Stimulated activated CD4-positive, alpha-beta T cell treated with anti-CD3 and anti-CD28 coated beads, Interleukin-1b, Interleukin-23, amount 100 ng/mL, for 24 hours (primary cell): Measurements from ENCODE around the gene THAP8.
A peak's percentile ranks its signal among the peaks of the same experiment; 100 is the strongest.
"Not testable (repeated sequence)": the region's sequence is repeated elsewhere in the genome, so short reads cannot be mapped to it uniquely, and the experiment has no call there.

ENCODE experiments used
- DNase-seq, 4 experiments: peaks; one replicate each; pipeline ENCODE4 v3.0.0-alpha.2; 2020; ENCODE audit warnings: low read depth in 4 of 4, low spot score in 1 of 4

Gene THAP8

GRCh38 chr19:36068810-36069499 is 14.9 kb upstream of the THAP8 start:
- DNase-seq = not testable (repeated sequence)

- no peak for DNase-seq
Observed at GRCh38 chr19:36067681-36068080, 13.6 kb upstream of the THAP8 start.

DNA sequence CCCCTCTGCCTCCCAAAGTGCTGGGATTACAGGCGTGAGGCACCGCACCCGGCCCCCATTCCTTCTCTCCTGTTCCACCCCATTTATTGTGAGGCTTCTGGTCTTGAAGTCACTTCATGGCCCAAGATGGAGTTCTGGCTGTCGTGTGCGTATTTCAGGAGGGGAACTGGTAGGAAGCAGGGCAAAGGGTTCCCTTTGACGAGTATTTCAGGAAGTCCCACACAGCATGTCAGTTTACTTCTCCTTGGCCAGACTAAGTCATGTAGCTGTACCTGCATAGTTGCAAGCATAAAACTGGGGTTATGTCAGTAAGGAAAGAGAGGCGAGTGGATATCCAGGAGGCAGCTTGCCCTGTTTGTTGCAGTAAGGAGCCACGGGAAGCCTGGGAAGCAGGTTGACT is 10.7 kb upstream of the THAP8 start:
- DNase-seq = no peak

- DNase-seq = no peak
Observed at GRCh38 chr19:36061367-36061766, 7.3 kb upstream of the THAP8 start.

DNA sequence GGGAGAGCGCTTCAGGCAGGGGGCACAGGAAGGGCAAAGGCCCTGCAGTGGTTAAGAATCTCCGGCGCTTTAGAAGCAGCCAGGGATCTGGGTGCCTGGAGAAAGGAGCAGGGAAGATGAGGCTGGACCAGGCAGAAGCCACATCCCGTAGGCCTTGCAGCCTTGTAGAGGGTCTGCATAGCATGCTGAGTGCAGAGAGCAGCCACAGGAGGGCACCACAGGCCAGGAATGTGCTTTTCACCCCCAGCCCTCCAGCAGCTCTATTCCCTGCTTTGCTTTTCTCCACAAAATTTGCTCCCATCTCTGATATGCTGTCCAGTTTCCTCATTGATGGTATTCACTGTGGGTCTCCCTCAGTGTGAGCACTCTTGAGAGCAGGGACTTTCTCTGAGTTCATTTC is 6.3 kb upstream of the THAP8 start:
- DNase-seq = no peak

DNA sequence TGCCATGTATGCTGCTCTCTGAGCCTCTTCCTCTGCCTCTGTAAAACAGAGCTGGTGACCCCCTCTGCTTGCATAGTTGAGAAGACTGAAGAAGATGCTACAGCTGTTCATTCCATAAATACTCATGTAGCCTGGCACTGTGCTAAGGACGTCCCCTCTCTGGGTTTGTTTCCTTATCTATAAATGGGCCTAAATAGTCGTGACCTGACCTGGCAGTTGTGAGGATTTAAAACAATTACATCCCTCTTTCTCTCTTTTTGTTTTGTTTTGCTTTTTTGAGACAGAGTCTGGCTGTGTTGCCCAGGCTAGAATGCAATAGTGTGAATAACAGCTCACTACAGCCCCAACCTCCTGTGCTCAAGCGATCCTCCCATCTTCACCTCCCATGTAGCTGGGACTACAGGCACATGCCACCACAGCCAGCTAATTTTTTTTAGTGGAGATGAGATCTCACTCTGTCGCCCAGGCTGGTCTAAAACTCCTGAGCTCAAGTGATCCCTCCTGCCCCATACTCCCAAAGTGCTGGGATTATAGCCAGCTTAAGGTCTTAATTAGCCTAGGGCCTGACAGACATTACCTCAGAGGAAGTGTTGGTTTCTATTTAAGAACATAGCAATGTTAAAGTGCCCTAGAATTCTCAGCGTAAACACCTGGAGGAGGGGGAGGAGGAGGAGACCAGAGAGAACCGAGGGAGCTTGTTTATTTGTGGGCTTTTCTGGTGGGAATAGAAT is 5.3 kb upstream of the THAP8 start:
- DNase-seq = no peak

DNA sequence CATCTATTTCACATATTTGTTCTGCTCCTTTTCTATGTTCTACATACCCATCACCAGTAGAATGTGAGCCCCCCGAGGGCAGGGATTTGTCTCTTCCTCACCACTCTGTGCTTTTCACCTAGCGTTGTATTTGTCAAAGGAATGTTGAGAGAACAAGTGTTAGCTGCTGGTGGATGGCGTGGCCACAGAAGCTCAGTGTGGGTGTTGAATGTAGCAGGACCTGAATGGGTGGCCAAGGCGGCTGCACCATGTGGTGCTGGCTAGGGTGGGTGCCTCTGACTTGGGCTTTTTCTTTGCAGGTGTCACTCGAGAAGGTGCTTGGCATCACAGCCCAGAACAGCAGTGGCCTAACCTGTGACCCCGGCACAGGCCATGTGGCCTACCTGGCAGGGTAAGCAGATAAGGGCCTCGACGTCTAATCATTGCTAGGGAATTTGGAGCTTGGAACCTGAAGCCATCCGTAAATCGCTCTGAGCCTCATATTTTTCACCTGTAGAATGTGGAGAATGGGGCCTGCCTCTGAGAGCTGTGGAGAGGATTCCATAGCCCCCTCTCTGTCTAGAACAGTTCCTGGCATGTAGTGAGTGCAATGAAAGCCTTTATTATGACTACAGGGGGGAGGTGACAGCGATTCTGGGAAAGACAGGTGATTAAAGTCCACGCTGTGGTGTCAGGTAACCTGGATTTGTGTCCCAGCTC is 4.5 kb upstream of the THAP8 start:
- no peak for DNase-seq

DNA sequence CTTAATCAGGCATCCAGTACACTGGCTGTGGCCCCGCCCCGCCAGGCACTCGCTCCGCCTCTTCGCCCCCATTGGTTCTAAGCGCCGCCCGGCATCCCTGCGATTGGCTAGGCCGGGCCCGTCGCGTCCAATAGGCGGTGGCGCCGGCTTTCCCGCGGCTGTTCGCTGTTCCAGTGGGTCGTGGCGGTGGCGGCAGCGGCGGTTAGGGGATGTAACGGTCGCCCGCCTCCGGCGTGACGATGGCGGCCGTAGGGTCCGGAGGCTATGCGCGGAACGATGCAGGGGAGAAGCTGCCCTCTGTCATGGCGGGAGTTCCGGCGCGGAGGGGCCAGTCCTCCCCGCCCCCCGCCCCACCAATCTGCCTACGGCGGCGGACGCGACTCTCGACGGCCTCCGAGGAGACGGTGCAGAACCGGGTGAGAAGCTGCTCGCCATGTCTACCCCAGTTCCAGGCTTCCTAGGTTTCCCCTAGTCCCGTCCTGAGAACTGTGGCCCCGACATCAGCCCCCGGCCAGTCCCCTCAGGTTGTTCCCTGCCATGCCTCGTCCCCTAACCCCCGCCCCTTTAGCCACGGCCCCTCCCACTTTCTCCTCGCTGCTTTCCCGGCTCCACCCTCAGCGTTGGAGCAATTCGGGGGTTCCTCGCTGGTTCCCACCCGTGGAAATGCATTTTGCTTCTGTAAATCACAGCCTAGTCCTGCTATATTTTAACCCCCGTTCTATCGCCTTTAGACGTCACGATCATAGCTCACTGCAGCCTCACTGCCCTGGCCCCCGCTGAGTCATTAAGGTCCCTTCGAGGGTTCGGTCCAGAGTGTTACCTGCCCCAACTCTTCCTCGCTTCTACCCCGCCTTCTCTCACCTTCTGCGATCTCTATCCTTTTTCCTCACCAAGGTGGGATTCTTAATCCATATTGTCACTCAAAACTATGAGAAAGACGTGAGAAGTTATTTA is 925 bp upstream of the THAP8 start, which contains the start of gene WDR62:
TSS of gene WDR62 (plus strand) at position 165 of the 954 bp plus-strand sequence. CDS start at position 240, 75 bp downstream.
- DNase-seq = peak; percentile 89 to 94 (median 91)

- no peak for DNase-seq
Observed at GRCh38 chr19:36051637-36052036, 2.4 kb downstream of the THAP8 start.

DNA sequence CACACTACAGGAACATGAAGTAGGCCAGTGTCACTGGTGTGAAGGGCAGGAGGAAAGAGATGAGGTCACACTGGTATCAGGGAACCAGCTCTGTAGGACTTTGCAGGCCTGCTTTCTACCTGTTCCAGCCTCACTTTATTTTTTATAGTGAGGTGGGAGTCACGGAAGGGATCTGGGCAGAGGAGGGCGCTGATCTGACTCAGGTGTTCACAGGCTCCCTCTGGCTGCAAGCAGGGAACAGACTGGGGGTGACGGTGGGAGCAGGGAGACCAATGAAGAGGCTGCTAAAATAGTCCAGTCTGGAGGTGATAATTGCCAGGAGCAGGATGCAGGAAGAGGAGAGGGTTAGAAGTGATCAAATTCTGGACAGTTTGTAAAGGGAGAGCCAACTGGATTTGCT is 2.8 kb downstream of the THAP8 start:
- no peak for DNase-seq

DNA sequence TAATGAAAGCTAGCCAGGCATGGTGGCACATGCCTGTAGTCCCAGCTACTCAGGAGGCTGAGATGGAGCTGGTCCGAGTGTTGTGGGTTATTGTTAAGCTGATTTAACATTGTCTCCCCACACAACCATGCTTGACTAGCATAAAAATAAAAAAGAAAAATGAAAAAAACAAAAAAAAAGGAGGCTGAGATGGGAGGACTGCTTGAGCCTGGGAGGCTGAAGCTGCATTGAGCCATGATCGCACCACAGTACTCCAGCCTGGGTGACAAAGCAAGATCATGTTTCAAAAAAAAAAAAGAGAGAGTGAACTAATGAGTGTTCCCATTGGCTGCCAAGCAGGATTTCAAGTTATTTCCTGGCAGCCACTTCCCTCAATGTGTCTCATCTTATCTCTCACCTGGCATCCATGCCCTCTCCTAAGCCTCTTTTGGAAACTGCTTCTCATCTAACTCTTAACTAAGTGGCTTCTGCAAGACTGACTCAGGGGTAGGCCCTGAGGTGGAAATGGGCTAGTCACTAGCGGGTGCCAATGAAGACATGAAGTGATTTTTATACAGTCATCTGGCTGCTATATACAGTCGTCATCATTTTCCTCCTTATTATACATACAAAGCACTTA is 4.9 kb downstream of the THAP8 start:
- DNase-seq = no peak

- DNase-seq = no peak
Observed at GRCh38 chr19:36047835-36048234, 6.2 kb downstream of the THAP8 start.

DNA sequence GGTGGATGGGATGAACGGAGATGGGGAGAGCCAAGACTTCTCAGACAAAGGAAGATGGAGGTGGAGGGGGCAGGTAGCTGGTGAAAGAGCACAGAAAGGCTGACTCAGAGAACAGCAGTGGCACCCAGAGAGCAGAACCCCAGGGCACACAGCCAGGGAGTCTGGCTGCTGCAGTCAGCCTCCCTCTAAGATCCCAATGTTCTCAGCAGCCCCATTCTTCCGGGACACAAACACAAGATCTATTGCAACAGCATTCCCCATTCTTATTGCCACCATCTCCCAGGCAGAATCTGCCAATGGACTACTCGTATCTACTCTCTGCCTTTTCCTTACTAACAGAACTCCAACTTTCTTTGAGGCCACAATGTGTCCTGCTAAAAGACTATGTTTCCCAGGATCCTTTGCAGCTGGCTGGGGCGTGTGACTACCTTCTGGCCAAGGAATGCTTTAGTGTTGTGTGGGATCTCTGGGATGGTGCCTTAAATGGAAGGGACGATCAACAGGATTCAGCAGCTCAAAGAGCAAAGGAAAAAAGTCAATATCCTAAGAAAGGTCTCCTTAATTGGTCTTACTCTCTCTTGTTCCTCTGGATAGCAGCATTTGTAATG is 7.5 kb downstream of the THAP8 start:
- DNase-seq = no peak

GRCh38 chr19:36043952-36044351 is 10.1 kb downstream of the THAP8 start:
- no peak for DNase-seq

DNA sequence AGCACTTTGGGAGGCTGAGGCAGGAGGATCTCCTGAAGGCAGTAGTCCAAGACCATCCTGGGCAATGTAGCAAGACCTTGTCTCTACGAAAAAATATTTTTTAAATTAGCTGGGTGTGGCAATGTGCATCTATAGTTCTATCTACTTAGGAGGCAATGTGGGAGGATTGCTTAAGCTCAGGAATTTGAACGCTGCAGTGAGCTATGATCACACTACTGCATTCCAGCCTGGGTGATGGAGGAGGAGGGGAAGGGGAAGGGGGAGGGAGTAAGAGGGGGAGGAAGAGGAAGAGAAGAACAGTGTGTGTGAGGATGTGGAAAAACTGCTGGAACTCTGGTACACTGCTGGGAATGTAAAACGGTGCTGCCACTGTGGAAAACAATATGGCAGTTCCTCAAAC is 12.3 kb downstream of the THAP8 start:
- no peak for DNase-seq

DNA sequence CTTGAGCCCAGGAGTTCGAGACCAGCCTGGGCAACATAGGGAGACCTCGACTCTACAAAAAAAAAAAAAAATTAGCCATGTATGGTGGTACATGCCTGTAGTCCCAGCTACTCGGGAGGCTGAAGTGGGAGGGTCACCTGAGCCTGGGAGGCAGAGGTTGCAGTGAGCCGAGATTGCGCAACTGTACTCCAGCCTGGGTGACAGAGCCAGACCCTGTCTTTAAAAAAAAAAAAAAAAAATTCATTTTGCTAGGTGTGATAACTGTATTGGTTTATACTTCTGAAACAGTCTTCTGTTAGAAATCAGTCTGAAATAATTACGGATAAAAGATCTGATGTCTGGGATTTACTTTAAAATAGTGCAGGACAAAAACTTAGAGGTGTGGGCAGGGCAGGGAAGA is 13.0 kb downstream of the THAP8 start:
- not testable (repeated sequence) for DNase-seq

DNA sequence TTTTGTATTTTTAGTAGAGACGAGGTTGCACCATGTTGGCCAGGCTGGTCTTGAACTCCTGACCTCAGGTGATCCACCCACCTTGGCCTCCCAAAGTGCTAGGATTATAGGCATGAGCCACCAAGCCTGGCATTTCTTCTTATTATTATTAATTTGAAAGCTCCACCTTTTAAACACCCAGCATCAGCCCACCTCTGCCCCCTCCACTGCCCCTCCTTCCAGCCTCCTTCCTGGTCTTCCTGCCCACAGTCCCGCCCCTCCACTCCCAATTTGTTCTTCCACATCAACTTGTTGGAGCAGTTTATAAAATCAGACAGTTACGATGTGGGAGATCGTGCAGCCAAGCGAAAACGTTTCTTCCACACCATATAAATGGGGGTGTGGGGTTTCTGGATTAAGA is 13.6 kb downstream of the THAP8 start:
- no peak for DNase-seq

DNA sequence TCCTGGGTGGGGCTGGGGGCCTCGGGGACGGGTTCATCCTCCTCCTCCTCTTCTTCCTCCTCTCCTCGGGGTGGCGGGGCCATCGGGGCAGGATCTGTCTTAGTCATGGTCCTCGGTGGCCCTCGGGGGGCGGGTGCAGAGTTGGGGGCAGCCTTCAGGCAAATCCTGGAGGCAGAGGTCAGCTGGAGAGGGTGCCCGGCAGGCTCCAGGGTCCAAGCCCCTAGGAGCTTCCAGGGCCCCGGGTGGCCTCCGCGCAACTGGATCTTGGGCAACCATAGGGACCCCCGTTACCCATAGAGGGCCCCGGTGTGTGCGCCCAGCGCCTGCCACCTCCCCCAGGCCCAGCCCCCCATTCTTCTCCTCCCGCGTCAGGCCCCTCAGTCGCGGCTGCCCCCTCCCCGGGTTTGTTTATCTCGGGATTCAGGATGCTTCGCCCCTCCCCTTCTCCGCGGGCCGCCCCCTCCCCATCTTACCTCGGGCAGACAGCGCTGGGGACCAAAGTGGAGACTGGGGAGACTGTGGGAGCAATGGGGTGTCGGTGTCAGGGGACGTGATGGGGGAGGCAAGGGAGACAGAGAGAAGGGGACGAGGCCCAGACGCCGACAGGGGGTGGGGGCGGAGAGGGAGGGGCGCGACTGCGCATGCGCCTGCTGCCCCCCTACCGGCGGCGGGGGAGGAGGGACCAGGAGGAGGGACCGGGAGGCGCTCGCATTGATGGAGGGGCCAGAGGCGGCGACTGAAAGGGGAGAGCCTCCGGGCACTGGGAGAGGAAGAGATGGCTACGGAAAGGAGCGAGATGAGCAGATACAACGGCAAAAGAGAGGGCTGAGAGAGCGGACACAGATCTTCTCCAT is 21.6 kb downstream of the THAP8 start, which contains the start of gene CLIP3:
TSS of gene CLIP3 (minus strand) at position 623 of the 854 bp plus-strand sequence. CDS start at position 107, 516 bp downstream.
- peak in 2 of 4 experiments; percentile 21 for DNase-seq

DNA sequence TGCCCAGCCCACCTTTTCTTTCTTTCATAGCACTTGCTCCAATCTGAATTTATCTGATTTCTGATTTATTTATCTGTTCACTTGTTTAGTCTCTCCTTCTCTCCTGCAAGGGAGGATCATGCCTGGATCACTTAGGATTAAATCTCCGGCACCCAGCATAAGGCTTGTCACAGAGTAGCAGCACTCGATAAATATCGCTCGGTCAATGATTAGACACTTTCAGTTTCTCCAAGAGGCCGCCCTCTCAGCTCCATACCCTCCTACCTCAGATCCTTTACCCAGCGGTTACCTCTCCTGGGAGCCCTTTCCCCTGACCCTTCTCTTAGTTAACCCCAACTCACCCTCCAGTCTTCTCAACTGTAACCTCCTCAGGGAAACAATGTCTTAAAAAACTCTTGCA is 22.8 kb downstream of the THAP8 start:
- no peak for DNase-seq
